Panc1 (cell line): ENCODE results near the gene TBXAS1.

Experiments
- CTCF ChIP-seq: fragments of 450-650 bp; IDR thresholded peaks from 2 replicates; pipeline ENCODE4 v1.5.1; 2017; ENCODE audit warnings: mild to moderate bottlenecking
- POLR2AphosphoS5 ChIP-seq: IDR thresholded peaks from 2 replicates; pipeline ENCODE4 v1.6.1; 2012; ENCODE audit warnings: mild to moderate bottlenecking, low read depth, low read length, moderate library complexity
- SIN3A ChIP-seq: IDR thresholded peaks from 2 replicates; pipeline ENCODE4 v1.6.1; 2012; ENCODE audit warnings: low read depth, mild to moderate bottlenecking, low read length, moderate library complexity, borderline replicate concordance; ENCODE audit not compliant: insufficient read depth

- no peak for TF ChIP-seq POLR2AphosphoS5
- TF ChIP-seq CTCF: no peak
- TF ChIP-seq SIN3A: no peak
Measured at GRCh38 chr7:139821349-139822105, 7.5 kb upstream of the TBXAS1 start.
